ENCODE results near the gene DCAF15.
A peak's percentile ranks its signal among the peaks of the same experiment; 100 is the strongest.

The DCAF15 gene

GRCh38 chr19:13995017-13995728, 42.9 kb downstream of the DCAF15 start:
- DNase-seq (ENCODE audit: low spot score), result no peak

GRCh38 chr19:13995878-13996765, 43.8 kb downstream of the DCAF15 start:
- no peak for DNase-seq (ENCODE audit: low spot score)

GRCh38 chr19:13996928-13997630, 44.8 kb downstream of the DCAF15 start:
- DNase-seq (ENCODE audit: low spot score), result no peak

- no peak for DNase-seq (ENCODE audit: low spot score)
Measured at GRCh38 chr19:13997631-13997962, 45.3 kb downstream of the DCAF15 start.

GRCh38 chr19:13998426-13998825, 46.1 kb downstream of the DCAF15 start:
- no peak for DNase-seq (ENCODE audit: low spot score)

- DNase-seq (ENCODE audit: low spot score), result no peak
Measured at GRCh38 chr19:13999085-13999484, 46.8 kb downstream of the DCAF15 start.

GRCh38 chr19:14000691-14001375, 48.5 kb downstream of the DCAF15 start:
- DNase-seq (ENCODE audit: low spot score), result no peak

- DNase-seq (ENCODE audit: low spot score), result no peak
Measured at GRCh38 chr19:14002571-14003250, 50.4 kb downstream of the DCAF15 start.

GRCh38 chr19:14003251-14004055, 51.1 kb downstream of the DCAF15 start:
- no peak for DNase-seq (ENCODE audit: low spot score)

GRCh38 chr19:14004619-14005348, 52.5 kb downstream of the DCAF15 start:
- DNase-seq (ENCODE audit: low spot score), result peak; percentile 63

- peak; percentile 78 for DNase-seq (ENCODE audit: low spot score)
Measured at GRCh38 chr19:14005349-14006084, 53.2 kb downstream of the DCAF15 start.

GRCh38 chr19:14006085-14006765, 53.9 kb downstream of the DCAF15 start, which contains the start of gene RFX1:
TSS of gene RFX1 (minus strand) at chr19:14006320. CDS start at chr19:13993843, 12,477 bp downstream.
- DNase-seq (ENCODE audit: low spot score), result peak; percentile 100

GRCh38 chr19:14006766-14007562, 54.7 kb downstream of the DCAF15 start:
- DNase-seq (ENCODE audit: low spot score), result no peak
